ENCODE results near the gene SPINT2.

DNA sequence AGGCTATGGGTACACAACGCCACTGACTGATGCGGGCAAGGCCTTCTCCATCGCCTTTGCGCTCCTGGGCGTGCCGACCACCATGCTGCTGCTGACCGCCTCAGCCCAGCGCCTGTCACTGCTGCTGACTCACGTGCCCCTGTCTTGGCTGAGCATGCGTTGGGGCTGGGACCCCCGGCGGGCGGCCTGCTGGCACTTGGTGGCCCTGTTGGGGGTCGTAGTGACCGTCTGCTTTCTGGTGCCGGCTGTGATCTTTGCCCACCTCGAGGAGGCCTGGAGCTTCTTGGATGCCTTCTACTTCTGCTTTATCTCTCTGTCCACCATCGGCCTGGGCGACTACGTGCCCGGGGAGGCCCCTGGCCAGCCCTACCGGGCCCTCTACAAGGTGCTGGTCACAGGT is 62.2 kb downstream of the SPINT2 start:
- no peak for TF ChIP-seq POLR2A (IDR thresholded peaks at IDR 0.05)
- TF ChIP-seq, protein P1, sequence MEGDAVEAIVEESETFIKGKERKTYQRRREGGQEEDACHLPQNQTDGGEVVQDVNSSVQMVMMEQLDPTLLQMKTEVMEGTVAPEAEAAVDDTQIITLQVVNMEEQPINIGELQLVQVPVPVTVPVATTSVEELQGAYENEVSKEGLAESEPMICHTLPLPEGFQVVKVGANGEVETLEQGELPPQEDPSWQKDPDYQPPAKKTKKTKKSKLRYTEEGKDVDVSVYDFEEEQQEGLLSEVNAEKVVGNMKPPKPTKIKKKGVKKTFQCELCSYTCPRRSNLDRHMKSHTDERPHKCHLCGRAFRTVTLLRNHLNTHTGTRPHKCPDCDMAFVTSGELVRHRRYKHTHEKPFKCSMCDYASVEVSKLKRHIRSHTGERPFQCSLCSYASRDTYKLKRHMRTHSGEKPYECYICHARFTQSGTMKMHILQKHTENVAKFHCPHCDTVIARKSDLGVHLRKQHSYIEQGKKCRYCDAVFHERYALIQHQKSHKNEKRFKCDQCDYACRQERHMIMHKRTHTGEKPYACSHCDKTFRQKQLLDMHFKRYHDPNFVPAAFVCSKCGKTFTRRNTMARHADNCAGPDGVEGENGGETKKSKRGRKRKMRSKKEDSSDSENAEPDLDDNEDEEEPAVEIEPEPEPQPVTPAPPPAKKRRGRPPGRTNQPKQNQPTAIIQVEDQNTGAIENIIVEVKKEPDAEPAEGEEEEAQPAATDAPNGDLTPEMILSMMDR (IDR thresholded peaks at IDR 0.05): no peak
